CD4-positive, alpha-beta T cell treated with Interleukin-2 at 100 ng/mL for 4 hours (primary cell): ENCODE results near the gene APMAP.

Source experiments
- DNase-seq: peaks from one replicate; pipeline ENCODE4 v3.0.0-alpha.2; 2020; ENCODE audit warnings: low spot score

The APMAP gene

DNA sequence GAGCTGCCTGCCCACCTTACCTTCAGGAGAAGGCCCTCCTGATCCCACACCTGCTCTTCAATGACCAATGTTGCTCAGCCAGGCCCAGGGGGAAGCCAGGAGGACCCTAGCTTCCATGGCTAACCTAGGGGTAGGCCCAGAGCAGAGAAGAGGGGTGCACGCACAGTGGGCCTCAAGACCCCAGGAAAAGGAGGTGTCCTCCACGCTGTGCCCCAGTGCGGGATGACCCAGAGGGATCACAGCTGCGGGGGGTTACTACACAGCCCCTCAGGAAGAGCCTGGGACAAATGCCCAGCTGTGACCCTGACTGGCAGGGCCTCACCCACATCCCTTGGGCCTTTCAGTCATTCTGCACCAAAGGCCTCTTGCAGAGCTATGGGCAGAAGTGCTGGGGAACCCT lies 31.6 kb upstream of the APMAP start:
- DNase-seq = no peak

DNA sequence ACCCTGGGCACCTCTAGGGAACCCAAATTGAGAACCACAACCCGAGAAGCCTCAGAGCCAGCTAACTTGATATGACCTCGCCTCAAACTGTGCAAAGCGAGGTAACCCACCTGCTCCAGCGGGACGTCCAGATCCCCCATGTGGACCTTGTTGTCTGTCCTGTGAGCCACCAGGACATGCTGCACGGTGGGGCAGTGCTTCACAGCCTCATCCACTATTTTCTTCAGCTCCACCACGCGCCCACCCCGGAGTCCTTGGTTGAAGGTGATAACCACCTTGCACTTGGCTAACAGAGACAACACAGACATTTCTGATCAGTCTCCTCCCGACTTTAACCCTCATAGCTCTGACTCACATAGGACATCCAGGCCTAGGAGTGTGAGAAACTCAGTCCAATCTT lies 30.8 kb upstream of the APMAP start:
- DNase-seq = no peak

GRCh38 chr20:25022680-25023079 lies 30.1 kb upstream of the APMAP start:
- no peak for DNase-seq

DNA sequence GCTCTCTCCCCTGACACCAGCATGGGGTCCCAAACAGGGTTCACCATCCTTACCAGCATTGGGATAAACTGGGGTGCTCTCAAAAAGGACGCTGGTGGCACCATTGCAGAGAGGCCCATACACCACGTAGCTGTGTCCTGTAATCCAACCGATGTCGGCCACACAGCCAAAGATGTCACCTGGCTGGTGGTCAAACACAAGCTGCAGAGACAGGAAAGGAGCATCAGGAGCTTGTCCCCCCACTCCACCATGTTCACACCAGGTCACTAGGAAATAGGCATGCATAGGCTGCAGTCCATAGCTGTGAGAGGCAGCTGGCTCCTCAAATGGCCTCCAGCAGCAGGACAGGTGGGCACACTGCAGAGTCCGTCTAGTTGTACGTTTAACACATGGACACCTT lies 28.8 kb upstream of the APMAP start:
- no peak for DNase-seq

GRCh38 chr20:25020901-25021301 lies 28.4 kb upstream of the APMAP start:
- no peak for DNase-seq

DNA sequence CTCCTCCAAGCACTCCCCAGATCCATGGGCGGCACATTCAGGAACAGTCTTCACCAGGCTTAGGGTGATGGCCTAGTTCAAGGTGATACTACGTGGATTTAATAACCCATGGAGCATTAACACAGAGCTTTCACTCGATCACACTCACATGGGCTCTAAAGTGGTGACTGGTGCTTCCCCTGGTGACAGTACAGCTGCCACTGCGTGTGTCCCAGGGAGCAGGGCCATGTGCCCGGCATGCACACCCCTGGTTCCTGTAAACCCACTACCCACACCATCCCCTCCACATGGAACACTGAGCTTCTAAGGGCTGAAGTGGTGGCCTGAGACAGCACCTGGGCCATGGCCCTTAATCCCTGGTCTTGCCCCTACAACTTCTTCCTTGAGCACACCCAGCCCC lies 27.8 kb upstream of the APMAP start:
- DNase-seq = no peak

GRCh38 chr20:25019381-25020155 lies 27.0 kb upstream of the APMAP start:
- DNase-seq = no peak

- DNase-seq = no peak
Measured at GRCh38 chr20:25018841-25019240, 26.3 kb upstream of the APMAP start.

GRCh38 chr20:25018425-25018824 lies 25.9 kb upstream of the APMAP start:
- no peak for DNase-seq

DNA sequence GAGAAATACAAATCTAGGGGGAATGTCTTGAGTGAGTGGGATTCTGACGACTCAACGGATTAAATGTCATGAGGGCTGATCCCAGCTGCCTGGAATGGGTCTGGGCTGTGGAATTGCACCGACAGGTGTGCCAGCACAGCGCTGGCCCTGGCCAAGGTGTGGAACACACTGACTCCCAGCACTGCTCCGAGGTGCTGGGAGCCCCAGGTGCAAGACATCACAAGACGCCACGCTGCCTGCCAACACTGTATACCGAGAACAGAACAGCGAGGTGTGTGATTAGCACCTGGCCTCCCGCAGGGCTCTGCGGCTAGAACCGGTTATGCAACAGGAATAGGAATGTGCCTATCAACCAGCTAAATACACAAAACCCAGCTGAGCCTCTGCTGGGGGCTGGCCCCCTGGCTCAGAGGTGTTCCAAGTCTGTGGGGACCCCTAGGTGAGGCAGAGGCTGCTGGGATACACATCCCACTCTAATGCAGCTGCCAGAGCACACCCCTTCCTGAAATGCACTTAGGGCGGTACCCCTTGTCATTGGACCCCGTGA lies 24.8 kb upstream of the APMAP start:
- DNase-seq = no peak

DNA sequence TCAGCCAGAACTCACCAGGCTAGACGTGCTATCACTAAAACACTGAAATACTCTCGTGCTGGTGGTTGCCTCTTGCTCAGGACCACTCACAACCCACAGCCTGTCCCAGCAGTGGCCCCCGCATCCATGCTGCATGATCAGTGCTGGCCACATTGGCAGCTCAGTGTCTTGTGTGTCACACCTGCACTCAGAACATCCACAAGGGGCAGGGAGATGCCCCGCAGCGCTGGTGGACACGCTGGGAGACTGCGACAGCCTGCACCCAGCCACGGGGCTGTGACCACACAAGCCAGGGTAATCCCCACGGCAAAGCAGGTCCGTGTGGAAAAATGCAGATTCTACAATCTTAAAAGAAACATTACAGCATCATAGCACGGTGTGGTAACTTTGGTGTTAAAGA lies 23.9 kb upstream of the APMAP start:
- no peak for DNase-seq

DNA sequence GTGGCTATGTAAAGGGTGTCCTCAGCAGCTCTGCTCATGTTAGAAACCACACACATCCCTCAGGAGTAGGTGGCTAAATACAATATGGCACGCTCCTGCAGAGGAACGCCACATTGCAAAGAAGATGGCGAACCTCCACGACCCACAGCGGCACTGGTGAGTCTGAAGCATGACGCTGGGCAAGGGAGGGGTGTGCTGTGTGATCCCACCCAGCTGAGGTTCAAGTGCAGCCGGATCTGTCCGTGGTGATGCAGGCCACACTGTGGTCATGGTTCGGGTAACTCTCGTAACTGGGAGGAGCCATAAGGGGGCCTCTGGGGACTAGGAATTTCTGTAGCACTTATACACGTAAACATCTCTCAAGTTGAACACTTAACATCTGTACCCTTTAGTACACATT lies 23.4 kb upstream of the APMAP start:
- DNase-seq = no peak

DNA sequence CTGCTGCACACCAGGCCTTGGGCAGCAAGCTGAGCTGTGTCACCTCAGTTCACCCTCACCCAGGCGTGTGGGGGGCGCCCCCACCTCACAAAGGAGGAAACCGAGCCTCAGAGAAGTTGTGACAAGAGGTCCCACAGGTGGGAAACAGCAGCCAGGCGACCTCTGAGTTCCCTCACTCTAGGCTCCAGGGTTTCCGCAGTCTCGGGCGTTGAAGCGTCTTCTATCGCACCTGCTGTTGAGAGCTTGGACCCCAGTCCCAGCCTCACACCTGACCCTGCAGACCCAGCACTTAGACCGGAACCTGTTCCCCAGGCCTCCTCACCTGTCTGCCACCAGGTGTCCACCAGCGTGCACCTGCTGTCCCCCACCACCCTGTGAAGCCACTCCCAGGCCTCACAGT lies 22.3 kb upstream of the APMAP start:
- no peak for DNase-seq

DNA sequence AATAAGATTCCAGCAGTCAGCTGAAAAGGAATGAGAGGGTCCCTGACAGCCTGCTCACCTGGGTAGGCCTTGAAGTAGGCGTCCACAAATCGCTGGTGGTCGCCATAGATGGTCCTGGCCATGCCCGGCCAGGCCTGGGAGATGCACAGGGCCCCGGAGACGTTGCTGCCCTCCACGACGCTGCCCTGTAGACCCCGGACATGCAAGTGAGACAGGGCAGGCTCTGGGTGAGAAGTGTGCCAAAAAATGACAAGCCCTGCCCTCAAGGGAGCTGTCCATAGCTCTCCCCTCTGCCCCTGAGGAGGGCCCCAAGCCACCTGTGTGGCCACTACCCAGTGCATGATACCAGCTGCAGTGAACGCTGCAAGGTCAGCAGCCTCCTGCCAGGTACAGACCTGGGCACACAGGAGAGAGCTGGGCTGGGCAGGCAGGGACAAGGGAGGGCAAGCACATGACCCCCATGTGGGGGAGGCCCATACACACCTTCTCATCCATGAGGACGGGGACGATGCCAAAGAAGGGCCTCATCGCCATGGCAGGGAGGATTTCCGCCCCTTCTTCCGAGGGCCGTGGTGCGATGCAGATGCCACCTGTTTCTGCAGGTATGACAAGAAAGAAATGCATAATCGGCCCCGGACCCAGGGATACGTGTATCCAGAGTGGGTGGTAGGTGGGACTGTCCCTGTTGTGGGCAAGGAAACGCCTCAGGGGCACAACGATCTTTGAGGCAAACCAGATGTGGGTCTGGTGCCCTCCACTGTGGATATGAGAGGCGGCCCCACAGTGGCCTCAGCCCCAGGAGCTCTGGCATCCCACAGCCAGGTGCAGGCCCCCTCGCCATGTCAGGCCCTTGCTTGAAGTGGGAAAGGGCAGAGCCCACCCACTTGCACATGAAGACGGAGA lies 21.2 kb upstream of the APMAP start:
- DNase-seq = no peak

GRCh38 chr20:25012616-25013189 lies 20.2 kb upstream of the APMAP start:
- no peak for DNase-seq

- DNase-seq = no peak
Measured at GRCh38 chr20:25011831-25012241, 19.3 kb upstream of the APMAP start.

GRCh38 chr20:25011261-25011660 lies 18.7 kb upstream of the APMAP start:
- no peak for DNase-seq

DNA sequence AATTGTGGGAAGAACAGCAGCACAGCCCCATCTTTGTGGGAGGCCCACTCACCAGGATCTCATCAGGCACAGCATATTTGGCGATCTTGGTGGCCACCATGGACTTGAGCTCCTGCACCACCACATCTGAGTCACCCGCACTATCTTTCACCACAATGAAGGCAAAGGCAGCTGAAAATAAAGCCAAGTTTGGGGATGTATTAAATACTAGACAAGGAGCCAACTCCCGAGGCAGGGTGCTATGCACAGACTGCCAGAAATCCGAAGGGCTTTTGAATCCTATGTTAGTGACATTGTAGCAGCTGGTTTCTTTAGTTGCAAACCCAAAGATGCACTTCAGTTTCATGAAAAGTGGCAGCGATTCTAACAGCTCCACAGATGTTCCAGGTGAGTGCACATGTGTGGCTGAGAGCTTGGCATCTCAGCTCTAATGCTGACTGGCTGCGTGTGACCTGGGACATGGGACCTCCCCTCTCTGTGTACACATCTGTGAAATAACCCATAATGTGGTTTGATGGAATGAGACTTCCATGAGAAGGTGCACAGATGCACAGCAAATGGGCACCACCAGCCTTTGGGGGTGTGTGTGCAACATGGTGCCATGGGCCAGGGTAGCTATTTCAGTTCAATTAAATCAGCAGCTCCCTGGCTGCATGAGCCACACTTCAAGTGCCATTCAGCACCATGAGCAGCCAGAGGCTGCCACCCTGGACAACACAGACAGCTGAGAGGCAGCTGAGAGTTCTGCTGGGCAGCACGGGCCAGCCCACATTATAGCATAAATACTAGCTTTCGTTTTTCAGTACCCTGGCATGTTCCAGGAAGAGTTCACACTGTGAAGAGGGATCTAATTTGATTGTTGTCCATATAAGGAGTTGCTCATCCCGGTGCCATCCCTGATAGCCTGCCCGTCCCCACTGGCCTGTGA lies 16.9 kb upstream of the APMAP start:
- DNase-seq = no peak

- DNase-seq = no peak
Measured at GRCh38 chr20:25008388-25009217, 16.1 kb upstream of the APMAP start.

DNA sequence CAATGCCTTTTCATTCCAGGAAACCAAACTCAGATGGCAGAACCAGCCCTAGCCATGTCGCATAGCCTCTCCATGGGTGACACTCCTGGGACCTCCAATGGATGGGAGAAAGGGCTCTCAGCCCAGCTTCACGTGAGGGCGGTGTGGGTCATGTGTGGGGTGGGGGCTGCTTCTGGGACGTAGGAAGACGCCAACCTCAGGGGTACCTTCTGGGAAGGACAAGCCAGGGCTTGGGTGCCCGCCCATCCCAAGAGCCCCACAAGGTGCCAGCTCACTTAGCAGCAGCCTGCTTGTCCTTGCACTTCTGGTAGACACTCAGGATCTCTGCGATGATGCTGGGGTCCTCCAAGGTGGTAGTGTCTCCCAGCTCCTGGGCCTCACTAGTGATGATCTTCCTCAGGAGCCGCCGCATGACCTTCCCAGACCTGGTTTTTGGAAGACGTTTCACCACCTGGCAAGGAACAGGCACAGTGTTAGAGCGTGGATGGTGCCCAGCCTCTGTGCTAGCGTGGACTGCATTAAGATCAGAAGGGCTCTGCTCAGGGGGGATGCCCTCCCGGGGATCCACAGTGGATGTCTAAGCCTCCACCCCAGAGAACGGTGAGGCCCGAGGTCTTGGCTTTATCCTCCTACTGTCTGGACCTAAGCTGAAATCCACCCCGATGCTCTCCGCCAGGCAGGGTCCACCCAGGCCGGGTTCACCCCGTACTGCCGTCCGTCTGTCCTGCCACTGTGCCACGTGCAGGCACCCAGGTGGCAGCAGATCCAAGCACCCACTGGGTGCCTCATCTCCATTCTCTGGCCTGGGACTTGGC lies 15.1 kb upstream of the APMAP start:
- DNase-seq = no peak
